T-cell (primary cell): ENCODE data around the gene SLC6A13. TPM values are rescaled to one million over a fixed set of nuclear protein-coding genes. Genes with fewer than 3 reads are reported as not detected.

Source experiments
- ATAC-seq, 4 experiments: fragments of 200-7000 bp in 3 of 4; fragments of 150-1000 bp in 1 of 4; cut with Tn5 transposase; replicated peaks in 1 of 4; 1 replicate in 3 of 4; 2 replicates in 1 of 4; pipeline ENCODE4 v1.10.0; 2021; ENCODE audit warnings: moderate library complexity in 3 of 4, mild to moderate bottlenecking in 2 of 4, moderate number of reproducible peaks in 1 of 4
- CTCF ChIA-PET, 2 donors: fragments of 300-600 bp; sonication (Branson Sonifier 250); formaldehyde crosslinking; loops; one replicate each; lab custom pipeline; 2022; ENCODE audit warnings: antibody characterized with exemption in 2 of 2; lab: Charles Lee
- POLR2A ChIA-PET, 2 donors: fragments of 300-600 bp; sonication (Branson Sonifier 250); formaldehyde crosslinking; loops; one replicate each; lab custom pipeline; 2022; ENCODE audit warnings: antibody characterized with exemption in 2 of 2; lab: Charles Lee
- DNase-seq, 35 experiments: peaks; one replicate each; pipeline versions ENCODE4 v3.0.0 to v3.0.0-alpha.2; 2013 to 2023
- H3K27ac ChIP-seq: one replicate; pipeline ENCODE4 v1.5.1; 2013; ENCODE audit warnings: low read length
- H3K27me3 ChIP-seq, 2 experiments: replicated peaks in 1 of 2; 1 replicate in 1 of 2; 2 replicates in 1 of 2; pipeline versions ENCODE4 v1.6.1 to v1.7.0; 2013; ENCODE audit warnings: low read length in 1 of 2, mixed read lengths in 1 of 2; ENCODE audit not compliant: control insufficient read depth in 2 of 2, insufficient read depth in 2 of 2; ENCODE audit errors: extremely low read depth in 1 of 2
- H3K36me3 ChIP-seq, 2 donors: 1 replicate in 1 of 2; 2 replicates in 1 of 2; pipeline versions ENCODE4 v1.6.1 to v1.7.0; 2013; ENCODE audit warnings: low read length in 1 of 2; ENCODE audit not compliant: control insufficient read depth in 2 of 2, insufficient read depth in 1 of 2; ENCODE audit errors: extremely low read depth in 1 of 2
- H3K4me1 ChIP-seq, 2 experiments: 1 replicate in 1 of 2; 2 replicates in 1 of 2; pipeline versions ENCODE4 v1.6.1 to v1.7.0; 2013; ENCODE audit warnings: low read length in 2 of 2, mixed read lengths in 1 of 2; ENCODE audit not compliant: insufficient read depth in 2 of 2, control insufficient read depth in 1 of 2; ENCODE audit errors: extremely low read depth in 1 of 2
- H3K4me3 ChIP-seq, 2 donors: 1 replicate in 1 of 2; 2 replicates in 1 of 2; pipeline versions ENCODE4 v1.5.1 to v1.7.0; 2013; ENCODE audit warnings: mild to moderate bottlenecking in 2 of 2, low read length in 1 of 2, moderate library complexity in 1 of 2; ENCODE audit not compliant: control insufficient read depth in 1 of 2; ENCODE audit errors: extremely low read depth in 1 of 2
- H3K9me3 ChIP-seq: 2 replicates; pipeline ENCODE4 v1.7.0; 2013
- H3K27ac Mint-ChIP-seq, 2 donors: one replicate each; pipeline ENCODE4 v1.8.0; 2020 to 2021; ENCODE audit warnings: mild to moderate bottlenecking in 2 of 2, mixed read lengths in 2 of 2
- H3K27me3 Mint-ChIP-seq, 2 donors: one replicate each; pipeline ENCODE4 v1.8.0; 2021 to 2022; ENCODE audit warnings: mixed read lengths in 2 of 2
- H3K36me3 Mint-ChIP-seq: one replicate; pipeline ENCODE4 v1.8.0; 2021; ENCODE audit warnings: mixed read lengths
- H3K4me1 Mint-ChIP-seq, 3 donors: one replicate each; pipeline ENCODE4 v1.8.0; 2020 to 2022; ENCODE audit warnings: mixed read lengths in 3 of 3, mild to moderate bottlenecking in 1 of 3
- H3K4me3 Mint-ChIP-seq, 3 donors: one replicate each; pipeline ENCODE4 v1.8.0; 2020 to 2022; ENCODE audit warnings: mild to moderate bottlenecking in 3 of 3, mixed read lengths in 3 of 3, moderate library complexity in 3 of 3
- H3K9me3 Mint-ChIP-seq, 3 donors: one replicate each; pipeline ENCODE4 v1.8.0; 2020 to 2022; ENCODE audit warnings: mixed read lengths in 3 of 3
- WGBS: methylation state at CpG from one replicate; pipeline ENCODE4 v1.1.5; 2013; ENCODE audit warnings: missing lambda C conversion rate; ENCODE audit not compliant: insufficient coverage; 5-methylcytosine and 5-hydroxymethylcytosine counted together
- total RNA-seq, 35 experiments: library from RNA in 6 of 35; stranded (reverse) in 6 of 35; fragments of 120-200 nt in 1 of 35; gene quantifications; one replicate each; pipeline versions ENCODE4 v1.2.1 to v1.2.4 and lab custom pipeline; 2013 to 2026

The SLC6A13 gene
- total RNA-seq, 5 donors from 2014 or later (not counting 1 experiment from before 2014, with no cell fraction given): 0.49 to 1.8 (median 0.86) TPM

DNA sequence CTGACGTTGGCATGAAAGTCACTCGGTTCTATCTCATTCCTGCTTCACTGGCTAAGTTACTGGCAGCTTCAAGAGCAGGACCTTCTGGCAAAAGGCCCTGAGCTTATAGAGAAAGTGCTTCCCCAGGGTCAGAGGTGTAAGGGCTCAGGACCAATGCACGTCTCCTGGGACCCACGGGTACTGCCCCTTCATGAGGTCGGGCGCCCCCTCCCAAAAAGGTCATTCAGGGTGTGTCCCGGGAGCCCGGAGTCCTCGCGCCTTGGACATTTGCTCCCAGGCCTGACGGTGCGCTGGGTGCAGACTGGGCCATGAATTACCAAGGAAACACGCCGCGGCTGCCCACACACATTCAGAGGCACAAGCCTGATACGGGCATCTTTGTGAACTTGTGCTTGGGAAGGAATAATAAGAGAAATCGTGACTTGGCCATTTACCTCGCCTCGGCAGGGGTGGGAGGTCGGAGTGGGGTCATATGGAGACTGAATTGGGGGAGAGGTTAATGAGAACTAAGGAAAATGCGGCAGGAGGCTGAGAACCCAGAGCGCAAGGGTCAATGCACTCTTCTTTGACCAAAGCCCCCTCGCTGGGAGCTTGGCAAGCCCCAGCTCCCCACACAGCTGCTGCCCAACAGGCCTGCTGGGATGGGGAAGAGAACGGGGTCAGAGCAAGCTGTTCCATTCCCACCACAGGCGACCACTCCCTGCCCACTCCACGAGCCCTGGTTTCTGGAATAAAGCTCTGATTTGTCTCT, 33.0 kb downstream of the SLC6A13 start:
- Mint-ChIP-seq H3K36me3 (no peaks in the 10 kb centered on the region), H3K4me3 (no peak overlapping the region), H3K27ac (no peak overlapping the region), H3K9me3 (no peaks in the 10 kb centered on the region), H3K4me1 (no peaks in the 10 kb centered on the region), H3K27me3 (peaks cover 8 to 16% of the 10 kb centered on the region in 2 donors)
- WGBS: 78% methylated on average over 18 of the region's 26 CpGs
- ChIA-PET CTCF (no interaction called here), POLR2A (no interaction called here)
- Histone ChIP-seq H3K27me3 (peaks cover 0 to 39% of the 10 kb centered on the region in 2 experiments), H3K4me3 (no peak overlapping the region), H3K36me3 (no peaks in the 10 kb centered on the region), H3K9me3 (no peaks in the 10 kb centered on the region), H3K27ac (no peak overlapping the region), H3K4me1 (no peaks in the 10 kb centered on the region)
- no peak for ATAC-seq
- no peak for DNase-seq

DNA sequence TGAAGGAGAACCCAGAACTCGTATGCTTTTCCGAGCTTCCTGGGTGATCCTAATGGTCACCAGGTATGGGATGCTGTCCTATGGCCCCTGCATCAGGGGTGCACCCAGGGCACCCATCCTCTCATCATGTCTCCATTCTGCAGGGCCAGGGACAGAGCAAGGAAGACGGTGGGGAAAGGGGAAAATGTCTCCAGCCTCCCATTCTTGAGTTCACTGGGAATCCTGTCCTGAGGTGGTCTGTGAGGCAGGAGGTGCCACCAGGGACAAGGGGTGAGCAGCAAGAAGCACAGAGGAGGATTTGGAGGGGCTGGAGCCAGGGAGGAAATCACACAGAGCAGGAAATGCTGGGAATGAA, 33.8 kb downstream of the SLC6A13 start:
- WGBS: 73% methylated on average over 3 of the region's 3 CpGs
- POLR2A ChIA-PET: no interaction called here
- no peak for DNase-seq
- H3K9me3 Mint-ChIP-seq: no peaks in the 10 kb centered on the region
- H3K4me3 Mint-ChIP-seq: no peak overlapping the region
- no peak for ATAC-seq
- H3K4me3 ChIP-seq: no peak overlapping the region
- CTCF ChIA-PET: no interaction called here
- no peak overlapping the region for H3K27ac ChIP-seq
- no peaks in the 10 kb centered on the region for H3K4me1 ChIP-seq
- H3K27me3 ChIP-seq: peaks cover 0 to 39% of the 10 kb centered on the region in 2 experiments
- no peaks in the 10 kb centered on the region for H3K9me3 ChIP-seq
- no peak overlapping the region for H3K27ac Mint-ChIP-seq
- H3K36me3 ChIP-seq: no peaks in the 10 kb centered on the region
- H3K36me3 Mint-ChIP-seq: no peaks in the 10 kb centered on the region
- peaks cover 8 to 16% of the 10 kb centered on the region in 2 donors for H3K27me3 Mint-ChIP-seq
- H3K4me1 Mint-ChIP-seq: no peaks in the 10 kb centered on the region

DNA sequence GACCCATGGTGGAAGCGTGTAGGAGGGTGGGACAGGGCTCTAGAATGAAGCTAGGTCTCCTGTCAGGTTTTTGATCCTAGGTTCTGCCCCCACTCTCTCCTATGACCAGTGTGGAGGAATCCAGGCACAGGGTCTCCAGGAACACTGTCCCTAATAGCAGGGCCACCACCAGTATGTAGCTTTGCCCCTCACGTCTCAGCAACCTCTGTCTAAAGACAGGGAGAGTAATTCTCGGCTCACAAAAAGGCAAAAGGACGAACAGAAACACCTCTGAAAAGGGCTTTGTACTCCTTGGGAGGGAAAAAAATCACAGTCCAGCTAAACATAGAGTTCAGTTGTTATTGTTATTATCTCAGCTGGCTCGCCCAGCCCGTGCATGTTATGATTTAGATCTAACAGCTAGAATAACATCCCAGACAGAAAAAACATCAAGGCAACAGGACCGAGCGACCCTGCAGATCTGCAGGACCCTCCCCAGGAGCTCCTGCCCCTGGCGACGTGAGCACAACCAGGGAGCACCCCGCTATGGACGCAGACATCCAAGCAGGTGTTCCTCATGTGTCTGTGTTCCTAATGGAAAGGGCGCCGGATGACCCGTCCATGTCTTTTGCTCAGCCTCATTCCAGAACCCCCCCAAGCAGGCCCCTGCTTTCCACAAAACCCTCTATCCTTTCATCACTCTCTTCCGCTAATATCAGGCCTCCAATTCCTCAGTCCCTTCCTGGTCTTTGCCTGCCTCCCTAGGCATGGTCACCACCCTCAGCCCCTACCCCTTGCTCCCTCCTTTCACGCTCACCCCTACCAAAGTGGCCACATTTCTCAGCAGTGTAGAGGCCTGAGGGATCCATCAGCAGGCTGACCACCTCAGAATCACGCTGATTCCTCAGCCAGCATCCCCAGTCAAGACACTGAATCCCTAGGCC, 34.5 kb downstream of the SLC6A13 start:
- Histone ChIP-seq H3K27ac (no peak overlapping the region), H3K4me1 (no peaks in the 10 kb centered on the region), H3K4me3 (no peak overlapping the region), H3K9me3 (no peaks in the 10 kb centered on the region), H3K27me3 (peaks cover 0 to 36% of the 10 kb centered on the region in 2 experiments), H3K36me3 (no peaks in the 10 kb centered on the region)
- Mint-ChIP-seq H3K36me3 (no peaks in the 10 kb centered on the region), H3K9me3 (no peaks in the 10 kb centered on the region), H3K27me3 (peaks cover 8 to 16% of the 10 kb centered on the region in 2 donors), H3K27ac (no peak overlapping the region), H3K4me1 (no peaks in the 10 kb centered on the region), H3K4me3 (no peak overlapping the region)
- ChIA-PET POLR2A (no interaction called here), CTCF (no interaction called here)
- DNase-seq: no peak
- 82% methylated on average over 12 of the region's 18 CpGs for WGBS
- ATAC-seq: no peak

DNA sequence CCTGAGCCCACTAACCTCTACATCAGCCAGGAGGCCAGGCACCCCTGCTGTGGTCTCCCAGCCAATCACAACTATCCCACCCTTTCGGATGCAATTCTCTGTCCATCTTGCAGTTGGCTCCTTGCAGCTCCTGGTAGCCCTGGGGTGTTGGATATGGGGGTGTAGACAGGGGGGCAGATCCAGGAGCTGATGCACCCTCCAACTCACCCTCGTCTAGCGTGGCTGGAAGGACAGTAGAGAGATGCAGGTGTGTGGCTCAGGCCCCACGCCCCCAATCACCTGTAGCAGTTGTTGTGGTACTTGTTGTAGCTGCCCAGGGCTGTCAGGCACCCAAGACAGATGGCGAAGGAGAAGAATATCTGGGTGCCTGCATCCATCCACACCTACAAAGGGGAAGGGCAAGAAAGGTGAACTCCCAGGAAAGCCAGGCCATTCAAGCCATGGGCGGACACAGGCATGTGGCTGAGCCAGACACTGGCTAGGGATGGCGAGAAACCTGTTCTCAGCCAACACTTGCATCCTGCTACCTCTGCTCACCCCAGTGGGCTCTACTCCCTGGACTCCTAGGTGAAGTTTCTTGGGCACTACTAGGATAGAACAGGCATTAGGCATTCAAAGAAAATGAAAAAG, 35.2 kb downstream of the SLC6A13 start:
- H3K9me3 Mint-ChIP-seq: no peaks in the 10 kb centered on the region
- Histone ChIP-seq H3K27me3 (peaks cover 0 to 32% of the 10 kb centered on the region in 2 experiments), H3K27ac (no peak overlapping the region), H3K4me3 (no peak overlapping the region), H3K36me3 (no peaks in the 10 kb centered on the region), H3K9me3 (no peaks in the 10 kb centered on the region), H3K4me1 (no peaks in the 10 kb centered on the region)
- ChIA-PET CTCF (no interaction called here), POLR2A (no interaction called here)
- H3K4me3 Mint-ChIP-seq: no peak overlapping the region
- no peaks in the 10 kb centered on the region for H3K36me3 Mint-ChIP-seq
- no peak overlapping the region for H3K27ac Mint-ChIP-seq
- H3K27me3 Mint-ChIP-seq: peaks cover 6 to 22% of the 10 kb centered on the region in 2 donors
- ATAC-seq (no peak), DNase-seq (no peak)
- H3K4me1 Mint-ChIP-seq: no peaks in the 10 kb centered on the region
- 73% methylated on average over 2 of the region's 7 CpGs for WGBS

DNA sequence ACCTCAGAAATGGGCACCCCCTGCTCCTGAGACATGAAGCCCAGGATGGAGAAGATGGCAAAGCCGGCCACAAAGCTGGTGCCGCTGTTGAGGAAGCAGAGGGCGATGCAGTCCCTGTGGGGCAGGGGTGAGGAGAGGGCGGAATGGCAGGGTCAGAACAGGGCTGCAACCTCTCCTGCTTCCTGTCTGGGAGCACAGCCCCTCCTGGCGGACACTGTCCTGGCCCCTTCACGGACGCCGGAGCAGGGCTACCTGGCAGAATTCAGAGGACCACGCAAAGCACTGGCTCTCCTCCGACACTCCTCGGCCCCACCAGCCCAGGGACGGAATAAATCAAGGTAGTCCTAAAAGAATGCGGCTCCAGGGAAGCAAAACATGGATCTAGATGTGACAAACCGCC, 36.2 kb downstream of the SLC6A13 start:
- no peaks in the 10 kb centered on the region for H3K36me3 ChIP-seq
- Mint-ChIP-seq H3K4me3 (no peak overlapping the region), H3K36me3 (no peaks in the 10 kb centered on the region), H3K4me1 (no peaks in the 10 kb centered on the region), H3K9me3 (no peaks in the 10 kb centered on the region), H3K27ac (no peak overlapping the region), H3K27me3 (peaks cover 5 to 24% of the 10 kb centered on the region in 2 donors)
- 81% methylated on average over 14 of the region's 14 CpGs for WGBS
- no peaks in the 10 kb centered on the region for H3K9me3 ChIP-seq
- POLR2A ChIA-PET: no interaction called here
- CTCF ChIA-PET: no interaction called here
- DNase-seq (no peak), ATAC-seq (no peak)
- no peaks in the 10 kb centered on the region for H3K4me1 ChIP-seq
- H3K27ac ChIP-seq: no peak overlapping the region
- H3K4me3 ChIP-seq: no peak overlapping the region
- peaks cover 0 to 30% of the 10 kb centered on the region in 2 experiments for H3K27me3 ChIP-seq

DNA sequence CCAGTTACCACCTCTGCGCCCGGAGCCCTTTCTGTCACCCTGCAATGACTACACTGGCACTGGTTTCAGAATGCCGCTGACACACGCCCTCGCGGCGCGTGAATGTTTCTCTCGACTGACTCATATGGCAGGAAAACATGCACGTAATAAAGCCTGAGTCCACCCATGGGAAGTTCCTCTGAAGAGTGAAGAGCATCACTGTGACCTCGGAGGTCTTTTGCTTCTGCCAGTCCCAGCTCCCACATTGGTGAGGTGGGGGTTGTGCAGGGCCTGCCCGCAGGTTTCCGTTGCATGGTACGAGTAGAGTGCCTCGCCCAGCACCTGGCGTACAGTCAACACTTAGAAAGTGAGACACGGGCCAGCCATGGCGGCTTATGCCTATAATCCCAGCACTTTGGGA, 37.6 kb downstream of the SLC6A13 start:
- no peak for ATAC-seq
- ChIA-PET CTCF (no interaction called here), POLR2A (no interaction called here)
- Mint-ChIP-seq H3K9me3 (no peaks in the 10 kb centered on the region), H3K4me1 (no peaks in the 10 kb centered on the region), H3K27me3 (peaks cover 5 to 25% of the 10 kb centered on the region in 2 donors), H3K27ac (no peak overlapping the region), H3K36me3 (no peaks in the 10 kb centered on the region), H3K4me3 (no peak overlapping the region)
- WGBS: 77% methylated on average over 11 of the region's 18 CpGs
- peaks cover 0 to 42% of the 10 kb centered on the region in 2 experiments for H3K27me3 ChIP-seq
- H3K36me3 ChIP-seq: no peaks in the 10 kb centered on the region
- DNase-seq: no peak
- H3K4me3 ChIP-seq: no peak overlapping the region
- peaks cover 0 to under 1% of the 10 kb centered on the region in 2 experiments for H3K4me1 ChIP-seq
- no peak overlapping the region for H3K27ac ChIP-seq
- H3K9me3 ChIP-seq: no peaks in the 10 kb centered on the region
